Skeletal muscle satellite cell (primary cell): ENCODE data around the gene SLC7A4.
"Not testable (repeated sequence)": the region's sequence is repeated elsewhere in the genome, so short reads cannot be mapped to it uniquely, and the experiment has no call there.

Experiments used
- H3K27me3 ChIP-seq: 2 replicates; pipeline ENCODE4 v1.7.0; 2013; ENCODE audit warnings: low read length; ENCODE audit not compliant: control insufficient read depth, insufficient read depth
- H3K36me3 ChIP-seq: 2 replicates; pipeline ENCODE4 v1.7.0; 2013; ENCODE audit warnings: mild to moderate bottlenecking, control low read depth, low read length; ENCODE audit not compliant: insufficient read depth
- H3K4me1 ChIP-seq: 2 replicates; pipeline ENCODE4 v1.7.0; 2013; ENCODE audit warnings: low read length; ENCODE audit not compliant: control insufficient read depth, insufficient read depth
- H3K4me2 ChIP-seq: 2 replicates; pipeline ENCODE4 v1.7.0; 2013; ENCODE audit warnings: mild to moderate bottlenecking, low read length
- H3K4me3 ChIP-seq: 2 replicates; pipeline ENCODE4 v1.7.0; 2013; ENCODE audit warnings: low read length
- H3K9ac ChIP-seq: 2 replicates; pipeline ENCODE4 v1.7.0; 2013; ENCODE audit warnings: mild to moderate bottlenecking, low read depth, low read length, moderate library complexity
- H3K9me3 ChIP-seq: replicated peaks from 2 replicates; pipeline ENCODE4 v1.7.0; 2013; ENCODE audit warnings: mild to moderate bottlenecking, control low read depth, low read length

SLC7A4 gene

GRCh38 chr22:21009638-21010425 is 22.5 kb downstream of the SLC7A4 start:
- Histone ChIP-seq H3K9ac (no peak overlapping the region), H3K4me2 (no peak overlapping the region), H3K36me3 (no peaks in the 10 kb centered on the region), H3K4me3 (no peak overlapping the region), H3K9me3 (no peaks in the 10 kb centered on the region), H3K4me1 (peaks cover 16% of the 10 kb centered on the region), H3K27me3 (no peaks in the 10 kb centered on the region)

GRCh38 chr22:21009208-21009607 is 23.2 kb downstream of the SLC7A4 start:
- H3K4me3 ChIP-seq, H3K36me3 ChIP-seq, H3K9me3 ChIP-seq, H3K4me2 ChIP-seq, H3K9ac ChIP-seq, H3K27me3 ChIP-seq: not testable (repeated sequence)
- H3K4me1 ChIP-seq = peaks cover 10% of the 10 kb centered on the region

- H3K4me2 ChIP-seq = peak overlapping the region; percentile 94
- H3K27me3 ChIP-seq = no peaks in the 10 kb centered on the region
- peaks cover 12% of the 10 kb centered on the region for H3K36me3 ChIP-seq
- H3K9ac ChIP-seq = peak overlapping the region; percentile 90
- no peaks in the 10 kb centered on the region for H3K9me3 ChIP-seq
- peaks cover 25% of the 10 kb centered on the region for H3K4me1 ChIP-seq
- no peak overlapping the region for H3K4me3 ChIP-seq
Measured at GRCh38 chr22:21003782-21004181, 28.6 kb downstream of the SLC7A4 start.

- H3K9ac ChIP-seq = peak within 1 kb of the TSS; percentile 90
- peak within 1 kb of the TSS; percentile 79 for H3K4me3 ChIP-seq
- H3K36me3 ChIP-seq = peaks cover 30% of the 10 kb centered on the region
- H3K4me1 ChIP-seq = peaks cover 25% of the 10 kb centered on the region
- H3K27me3 ChIP-seq = no peaks in the 10 kb centered on the region
- peak within 1 kb of the TSS; percentile 94 for H3K4me2 ChIP-seq
- no peaks in the 10 kb centered on the region for H3K9me3 ChIP-seq
Measured at GRCh38 chr22:21001601-21002325, 30.6 kb downstream of the SLC7A4 start, which contains the start of gene THAP7. Gene THAP7 (minus strand): TSS chr22:21002118. CDS start chr22:21001911, 207 bp downstream.

- peaks cover 25% of the 10 kb centered on the region for H3K4me1 ChIP-seq
Measured at GRCh38 chr22:21000987-21001600, 31.3 kb downstream of the SLC7A4 start.

GRCh38 chr22:21000207-21000986 is 32.0 kb downstream of the SLC7A4 start:
- Histone ChIP-seq H3K36me3 (peaks cover 30% of the 10 kb centered on the region), H3K9ac (peak overlapping the region; percentile 90)

More at GRCh38 chr22:21000987-21001600, 31.3 kb downstream of the SLC7A4 start:
- no peaks in the 10 kb centered on the region for H3K9me3 ChIP-seq
- no peaks in the 10 kb centered on the region for H3K27me3 ChIP-seq
- H3K4me2 ChIP-seq = peak overlapping the region; percentile 94
- peak overlapping the region; percentile 79 for H3K4me3 ChIP-seq
- H3K36me3 ChIP-seq = peaks cover 30% of the 10 kb centered on the region
- peak overlapping the region; percentile 90 for H3K9ac ChIP-seq

GRCh38 chr22:20999350-21000206 is 32.8 kb downstream of the SLC7A4 start:
- H3K36me3 ChIP-seq = peaks cover 38% of the 10 kb centered on the region

More at GRCh38 chr22:21000207-21000986, 32.0 kb downstream of the SLC7A4 start:
- peak overlapping the region; percentile 79 for H3K4me3 ChIP-seq
- peaks cover 25% of the 10 kb centered on the region for H3K4me1 ChIP-seq
- no peaks in the 10 kb centered on the region for H3K27me3 ChIP-seq
- H3K4me2 ChIP-seq = peak overlapping the region; percentile 94
- no peaks in the 10 kb centered on the region for H3K9me3 ChIP-seq

GRCh38 chr22:20998411-20999336 is 33.7 kb downstream of the SLC7A4 start:
- Histone ChIP-seq H3K9me3 (no peaks in the 10 kb centered on the region), H3K9ac (no peak overlapping the region), H3K4me1 (peaks cover 22% of the 10 kb centered on the region), H3K4me3 (no peak overlapping the region), H3K36me3 (peaks cover 42% of the 10 kb centered on the region), H3K27me3 (no peaks in the 10 kb centered on the region), H3K4me2 (no peak overlapping the region)

More at GRCh38 chr22:20999350-21000206, 32.8 kb downstream of the SLC7A4 start:
- no peaks in the 10 kb centered on the region for H3K27me3 ChIP-seq
- H3K4me1 ChIP-seq = peaks cover 25% of the 10 kb centered on the region
- H3K9me3 ChIP-seq = no peaks in the 10 kb centered on the region
- H3K4me2 ChIP-seq = peak overlapping the region; percentile 94
- H3K9ac ChIP-seq = no peak overlapping the region
- H3K4me3 ChIP-seq = no peak overlapping the region

- peaks cover 15% of the 10 kb centered on the region for H3K4me1 ChIP-seq
- H3K4me3 ChIP-seq = no peak overlapping the region
- no peak overlapping the region for H3K9ac ChIP-seq
- peaks cover 50% of the 10 kb centered on the region for H3K36me3 ChIP-seq
- H3K27me3 ChIP-seq = no peaks in the 10 kb centered on the region
- no peak overlapping the region for H3K4me2 ChIP-seq
- H3K9me3 ChIP-seq = no peaks in the 10 kb centered on the region
Measured at GRCh38 chr22:20997536-20998257, 34.7 kb downstream of the SLC7A4 start.
